CD4-positive, alpha-beta T cell (primary cell): ENCODE measurements around the gene NDUFA12. TPM values are rescaled to one million over a fixed set of nuclear protein-coding genes. Genes with fewer than 3 reads are reported as not detected.

Experiments used
- ATAC-seq: fragments of 200-7000 bp; cut with Tn5 transposase; one replicate; pipeline ENCODE4 v1.10.0; 2022; ENCODE audit warnings: mild to moderate bottlenecking; ENCODE audit not compliant: poor library complexity
- CTCF ChIA-PET: fragments of 350-600 bp; sonication (Branson Sonifier 250); formaldehyde crosslinking; loops from one replicate; lab custom pipeline; 2021; ENCODE audit warnings: antibody characterized with exemption, inconsistent platforms; lab: Charles Lee
- POLR2A ChIA-PET: fragments of 350-600 bp; sonication (Branson Sonifier 250); formaldehyde crosslinking; loops from one replicate; lab custom pipeline; 2021; ENCODE audit warnings: antibody characterized with exemption, inconsistent platforms; lab: Charles Lee
- DNase-seq, 14 experiments: peaks; one replicate each; pipeline ENCODE4 v3.0.0-alpha.2; 2013 to 2020; ENCODE audit warnings: mixed read lengths in 2 of 14
- H3K27ac ChIP-seq, 2 donors: one replicate each; pipeline versions ENCODE4 v1.5.1 to v1.7.0; 2013; ENCODE audit warnings: low read length in 2 of 2, low read depth in 1 of 2, mild to moderate bottlenecking in 1 of 2
- H3K27me3 ChIP-seq, 2 experiments: 1 replicate in 1 of 2; 2 replicates in 1 of 2; pipeline versions ENCODE4 v1.6.1 to v1.7.0; 2013; ENCODE audit warnings: low read length in 2 of 2, control low read depth in 1 of 2, mild to moderate bottlenecking in 1 of 2, moderate library complexity in 1 of 2; ENCODE audit not compliant: insufficient read depth in 2 of 2, control insufficient read depth in 1 of 2
- H3K36me3 ChIP-seq: one replicate; pipeline ENCODE4 v1.6.1; 2013; ENCODE audit warnings: low read length, control low read depth; ENCODE audit not compliant: insufficient read depth
- H3K4me1 ChIP-seq: one replicate; pipeline ENCODE4 v1.6.1; 2013; ENCODE audit warnings: low read length, control low read depth; ENCODE audit not compliant: insufficient read depth
- H3K4me3 ChIP-seq: one replicate; pipeline ENCODE4 v1.5.1; 2013; ENCODE audit warnings: mild to moderate bottlenecking, low read length, moderate library complexity
- H3K9me3 ChIP-seq, 2 experiments: 1 replicate in 1 of 2; 2 replicates in 1 of 2; pipeline versions ENCODE4 v1.6.1 to v1.7.0; 2013; ENCODE audit warnings: low read length in 2 of 2, mild to moderate bottlenecking in 2 of 2, control low read depth in 1 of 2, moderate library complexity in 1 of 2; ENCODE audit not compliant: control insufficient read depth in 1 of 2, insufficient read depth in 1 of 2
- H3K27ac Mint-ChIP-seq: one replicate; pipeline ENCODE4 v1.8.0; 2020; ENCODE audit warnings: mixed read lengths
- H3K27me3 Mint-ChIP-seq: one replicate; pipeline ENCODE4 v1.8.0; 2021; ENCODE audit warnings: mixed read lengths
- H3K36me3 Mint-ChIP-seq: one replicate; pipeline ENCODE4 v1.8.0; 2021; ENCODE audit warnings: low read depth, mixed read lengths
- H3K4me1 Mint-ChIP-seq: one replicate; pipeline ENCODE4 v1.8.0; 2021; ENCODE audit warnings: low read depth, mixed read lengths
- H3K4me3 Mint-ChIP-seq: one replicate; pipeline ENCODE4 v1.8.0; 2020; ENCODE audit warnings: mild to moderate bottlenecking, mixed read lengths
- H3K9me3 Mint-ChIP-seq: one replicate; pipeline ENCODE4 v1.8.0; 2020; ENCODE audit warnings: mixed read lengths
- CTCF ChIP-seq: fragments of 200-600 bp; IDR thresholded peaks from one replicate; pipeline ENCODE4 v1.8.0; 2022; ENCODE audit warnings: antibody characterized with exemption, mild to moderate bottlenecking
- intact Hi-C, 2 experiments: fragments of 100-400 bp; cut with DNase I in 1 of 2; cut with micrococcal nuclease in 1 of 2; formaldehyde crosslinking; loops; one replicate each; pipeline versions ENCODE4 v1.15.1 to v1.9.0; 2023 to 2025; cut with DNase I, micrococcal nuclease
- total RNA-seq, 174 experiments: library from RNA in 2 of 174; stranded (reverse) in 2 of 174; gene quantifications; one replicate each; pipeline ENCODE4 v1.2.3 and lab custom pipeline; 2021 to 2026

NDUFA12 gene
- total RNA-seq, 2 experiments from 2014 or later: 43.3 to 43.7 TPM

GRCh38 chr12:94972795-94973194 lies 30.7 kb downstream of the NDUFA12 start:
- Mint-ChIP-seq H3K36me3 (peaks cover 61% of the 10 kb centered on the region), H3K27ac (no peak overlapping the region), H3K4me1 (peaks cover 22% of the 10 kb centered on the region), H3K4me3 (no peak overlapping the region), H3K27me3 (no peaks in the 10 kb centered on the region), H3K9me3 (no peaks in the 10 kb centered on the region)
- Histone ChIP-seq H3K27me3 (no peaks in the 10 kb centered on the region), H3K9me3 (no peaks in the 10 kb centered on the region), H3K36me3 (peaks cover 38% of the 10 kb centered on the region), H3K4me3 (no peak overlapping the region), H3K4me1 (peaks cover 4% of the 10 kb centered on the region), H3K27ac (no peak overlapping the region)
- ATAC-seq (no peak), DNase-seq (no peak)
- intact Hi-C loops: no loop called here
- ChIA-PET CTCF (no interaction called here), POLR2A (interaction anchor here (0.7 to 1.1 kb wide), 2 partner anchors 10 to 31 kb away, joined by 3 read pairs; partner anchors contain the start of gene NDUFA12)
- no peak for TF ChIP-seq CTCF

GRCh38 chr12:94971923-94972322 lies 31.6 kb downstream of the NDUFA12 start:
- Histone ChIP-seq H3K9me3 (no peaks in the 10 kb centered on the region), H3K27ac (no peak overlapping the region), H3K36me3 (peaks cover 37% of the 10 kb centered on the region), H3K4me3 (no peak overlapping the region), H3K27me3 (no peaks in the 10 kb centered on the region), H3K4me1 (no peaks in the 10 kb centered on the region)
- no peak overlapping the region for H3K27ac Mint-ChIP-seq
- peaks cover 64% of the 10 kb centered on the region for H3K36me3 Mint-ChIP-seq
- H3K27me3 Mint-ChIP-seq: no peaks in the 10 kb centered on the region
- intact Hi-C loops: no loop called here
- ATAC-seq: no peak
- peaks cover 23% of the 10 kb centered on the region for H3K4me1 Mint-ChIP-seq
- DNase-seq: no peak
- TF ChIP-seq CTCF: no peak
- CTCF ChIA-PET: no interaction called here
- H3K9me3 Mint-ChIP-seq: no peaks in the 10 kb centered on the region
- POLR2A ChIA-PET: interaction anchor here (0.6 kb wide), 1 partner anchor 1580 kb away, joined by 3 read pairs; no protein-coding TSS in a partner anchor
- H3K4me3 Mint-ChIP-seq: no peak overlapping the region

- Histone ChIP-seq H3K4me1 (no peaks in the 10 kb centered on the region), H3K9me3 (no peaks in the 10 kb centered on the region), H3K36me3 (peaks cover 33% of the 10 kb centered on the region), H3K27me3 (no peaks in the 10 kb centered on the region), H3K4me3 (no peak overlapping the region), H3K27ac (no peak overlapping the region)
- peaks cover 14% of the 10 kb centered on the region for H3K4me1 Mint-ChIP-seq
- no peak for DNase-seq
- no peaks in the 10 kb centered on the region for H3K27me3 Mint-ChIP-seq
- H3K27ac Mint-ChIP-seq: no peak overlapping the region
- no peak overlapping the region for H3K4me3 Mint-ChIP-seq
- ATAC-seq: no peak
- intact Hi-C loops: no loop called here
- POLR2A ChIA-PET: no interaction called here
- TF ChIP-seq CTCF: no peak
- H3K9me3 Mint-ChIP-seq: no peaks in the 10 kb centered on the region
- H3K36me3 Mint-ChIP-seq: peaks cover 64% of the 10 kb centered on the region
- CTCF ChIA-PET: interaction anchor here (1.2 kb wide), 1 partner anchor 51 kb away, joined by 3 read pairs; no protein-coding TSS in a partner anchor
These were observed 32.9 kb downstream of the NDUFA12 start for GRCh38 chr12:94970560-94970959.
